AG10803 (cell line): ENCODE results near the gene CDC42BPB.

Source experiments
- DNase-seq: peaks from one replicate; pipeline ENCODE4 v3.0.0; 2010; ENCODE audit warnings: low read depth
- H3K4me3 ChIP-seq: 2 replicates; pipeline ENCODE4 v1.5.1; 2011; ENCODE audit warnings: mild to moderate bottlenecking, low read length, control low read depth
- TF ChIP-seq, protein P1 (sequence below): conservative IDR thresholded peaks from 2 replicates; pipeline ENCODE4 v1.5.1; 2011; ENCODE audit warnings: mild to moderate bottlenecking, low read length, control low read depth, inconsistent platforms

The CDC42BPB gene

DNA sequence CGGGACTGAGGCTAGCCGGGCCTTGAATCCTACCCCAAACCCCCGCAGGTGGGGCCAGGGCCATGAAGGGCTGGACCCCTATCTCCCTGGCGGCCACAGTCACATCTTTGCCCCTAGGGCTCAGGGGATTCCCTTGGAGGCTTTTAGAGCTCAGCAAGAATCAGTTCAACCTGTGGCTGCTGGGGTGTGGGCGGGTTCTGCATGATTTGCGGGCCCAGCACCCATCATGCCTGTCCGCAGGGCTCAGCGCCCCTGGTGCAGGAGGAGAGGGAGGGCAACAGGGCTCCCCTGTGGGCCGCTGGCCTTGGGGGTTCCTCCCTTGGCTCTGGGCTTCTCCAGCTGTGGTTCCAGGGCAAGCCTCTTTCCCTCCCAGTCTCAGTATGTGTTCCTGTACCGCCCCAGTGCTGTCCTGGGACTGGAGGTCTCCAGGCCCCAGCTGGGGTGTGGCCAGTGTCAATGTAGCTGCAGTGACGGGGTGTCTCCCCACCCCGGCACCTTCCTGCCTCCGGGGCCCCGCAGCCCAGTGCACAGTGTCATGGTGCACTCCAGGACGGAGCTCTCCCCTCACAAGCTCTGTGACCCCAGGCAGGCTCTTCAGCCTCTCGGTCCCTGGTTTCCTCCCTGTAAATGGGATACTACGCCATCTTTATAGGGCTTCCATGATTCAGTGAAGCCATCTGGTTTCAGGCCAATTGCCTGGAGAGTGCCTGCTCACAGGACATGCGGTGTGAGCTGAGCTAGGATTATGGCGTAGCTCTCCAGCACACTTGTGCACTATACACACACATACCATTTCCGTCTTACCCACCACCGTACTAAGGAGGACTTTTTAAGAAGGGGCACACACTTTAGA lies 16.8 kb upstream of the CDC42BPB start:
- no peak for DNase-seq
- H3K4me3 ChIP-seq: no peak overlapping the region
- TF ChIP-seq, protein P1, sequence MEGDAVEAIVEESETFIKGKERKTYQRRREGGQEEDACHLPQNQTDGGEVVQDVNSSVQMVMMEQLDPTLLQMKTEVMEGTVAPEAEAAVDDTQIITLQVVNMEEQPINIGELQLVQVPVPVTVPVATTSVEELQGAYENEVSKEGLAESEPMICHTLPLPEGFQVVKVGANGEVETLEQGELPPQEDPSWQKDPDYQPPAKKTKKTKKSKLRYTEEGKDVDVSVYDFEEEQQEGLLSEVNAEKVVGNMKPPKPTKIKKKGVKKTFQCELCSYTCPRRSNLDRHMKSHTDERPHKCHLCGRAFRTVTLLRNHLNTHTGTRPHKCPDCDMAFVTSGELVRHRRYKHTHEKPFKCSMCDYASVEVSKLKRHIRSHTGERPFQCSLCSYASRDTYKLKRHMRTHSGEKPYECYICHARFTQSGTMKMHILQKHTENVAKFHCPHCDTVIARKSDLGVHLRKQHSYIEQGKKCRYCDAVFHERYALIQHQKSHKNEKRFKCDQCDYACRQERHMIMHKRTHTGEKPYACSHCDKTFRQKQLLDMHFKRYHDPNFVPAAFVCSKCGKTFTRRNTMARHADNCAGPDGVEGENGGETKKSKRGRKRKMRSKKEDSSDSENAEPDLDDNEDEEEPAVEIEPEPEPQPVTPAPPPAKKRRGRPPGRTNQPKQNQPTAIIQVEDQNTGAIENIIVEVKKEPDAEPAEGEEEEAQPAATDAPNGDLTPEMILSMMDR: no peak

DNA sequence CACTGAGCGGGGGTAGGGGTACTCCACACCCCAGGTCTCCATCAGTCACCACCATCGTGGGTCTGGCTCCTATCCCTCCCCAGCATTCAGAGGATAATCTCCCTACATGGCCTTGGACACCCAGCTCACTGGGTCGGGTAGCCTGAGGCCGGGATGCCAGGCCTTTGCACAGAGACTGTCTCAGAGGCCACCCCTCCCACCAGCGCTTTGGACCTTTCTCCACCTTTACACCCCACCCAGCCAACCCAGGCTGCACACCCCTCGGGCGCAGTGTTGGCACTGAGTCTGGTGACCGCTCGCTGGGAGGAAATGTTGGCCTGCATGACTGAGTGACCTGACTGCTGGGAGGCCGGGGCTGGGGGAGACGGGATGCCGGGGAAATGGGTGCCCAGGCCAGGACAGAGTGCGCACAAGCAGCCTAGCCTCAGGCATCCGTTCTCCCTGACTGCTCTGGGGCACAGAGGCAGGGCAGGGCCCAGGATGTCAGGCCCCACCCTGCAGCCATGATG lies 16.1 kb upstream of the CDC42BPB start:
- no peak overlapping the region for H3K4me3 ChIP-seq
- no peak for DNase-seq
- TF ChIP-seq, protein P1: no peak

DNA sequence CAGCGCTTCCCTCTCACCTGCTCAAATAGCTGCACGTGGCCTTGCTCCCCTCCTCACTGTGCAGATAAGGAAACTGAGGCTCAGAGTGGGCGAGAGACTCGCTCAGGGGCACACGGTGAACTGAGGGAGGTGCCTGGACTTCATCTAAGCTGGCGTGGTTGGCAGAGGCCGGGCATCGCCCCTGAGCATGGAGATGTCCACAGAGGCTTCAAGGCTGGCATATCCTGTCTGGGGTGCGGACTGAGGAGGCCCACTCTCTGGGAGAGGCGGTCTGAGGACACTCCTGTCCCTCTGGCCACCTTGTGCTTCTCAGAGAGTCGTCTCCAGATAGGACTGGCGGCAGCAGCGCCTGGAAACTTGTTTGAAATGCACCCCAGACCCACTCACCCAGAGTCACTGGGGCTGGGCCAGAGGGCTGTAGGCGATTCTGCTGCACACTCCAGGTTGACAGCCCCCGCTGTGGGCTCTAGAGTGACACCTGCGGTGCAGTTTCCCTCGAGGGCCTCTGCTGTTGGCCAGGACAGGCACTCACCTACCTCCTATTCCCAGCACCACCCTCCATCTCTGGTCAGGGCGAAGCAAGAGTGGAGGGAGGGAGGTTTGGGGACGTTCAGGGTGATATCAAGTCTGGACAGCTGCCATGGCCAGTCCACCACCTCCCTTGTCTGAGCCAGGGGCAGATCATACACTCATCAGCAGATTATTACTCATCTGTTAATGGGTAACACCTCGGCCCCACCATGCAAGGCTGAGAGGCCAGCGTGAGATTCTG lies 15.4 kb upstream of the CDC42BPB start:
- no peak overlapping the region for H3K4me3 ChIP-seq
- DNase-seq: no peak
- TF ChIP-seq, protein P1: no peak

DNA sequence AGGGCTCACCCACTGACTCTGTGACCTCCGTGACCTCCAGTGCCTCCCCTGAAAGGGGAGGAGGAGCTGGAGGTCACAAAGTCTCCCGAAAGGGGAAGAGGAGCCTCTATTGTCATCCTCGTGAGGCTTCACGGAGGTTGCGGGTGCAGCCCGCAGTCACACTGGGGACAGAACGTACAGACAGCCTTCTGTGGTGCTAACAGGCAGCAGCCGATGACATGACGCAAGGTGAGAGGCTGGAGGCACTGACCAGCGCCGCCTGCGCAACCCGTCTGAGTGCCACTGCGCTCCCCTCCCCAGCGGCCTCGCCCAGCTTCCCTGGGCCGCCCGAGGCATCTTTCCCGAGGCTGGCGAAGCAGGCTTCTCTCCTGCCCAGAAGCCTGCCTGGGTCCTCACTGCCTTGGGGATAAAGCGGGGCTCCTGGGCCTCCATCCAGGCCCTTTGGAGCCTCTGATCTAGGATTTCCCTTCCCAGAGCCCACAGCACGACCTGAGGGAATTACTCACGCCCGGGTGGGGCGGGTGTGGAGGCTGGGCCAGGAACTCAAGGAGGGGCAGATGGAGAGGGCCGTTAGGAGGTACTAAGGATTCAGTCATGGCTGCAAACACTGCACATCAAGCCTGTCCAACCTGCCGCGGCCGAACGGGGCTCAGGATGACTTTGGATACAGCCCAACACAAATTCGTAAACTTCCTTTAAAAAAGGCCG lies 14.3 kb upstream of the CDC42BPB start:
- no peak overlapping the region for H3K4me3 ChIP-seq
- no peak for DNase-seq

DNA sequence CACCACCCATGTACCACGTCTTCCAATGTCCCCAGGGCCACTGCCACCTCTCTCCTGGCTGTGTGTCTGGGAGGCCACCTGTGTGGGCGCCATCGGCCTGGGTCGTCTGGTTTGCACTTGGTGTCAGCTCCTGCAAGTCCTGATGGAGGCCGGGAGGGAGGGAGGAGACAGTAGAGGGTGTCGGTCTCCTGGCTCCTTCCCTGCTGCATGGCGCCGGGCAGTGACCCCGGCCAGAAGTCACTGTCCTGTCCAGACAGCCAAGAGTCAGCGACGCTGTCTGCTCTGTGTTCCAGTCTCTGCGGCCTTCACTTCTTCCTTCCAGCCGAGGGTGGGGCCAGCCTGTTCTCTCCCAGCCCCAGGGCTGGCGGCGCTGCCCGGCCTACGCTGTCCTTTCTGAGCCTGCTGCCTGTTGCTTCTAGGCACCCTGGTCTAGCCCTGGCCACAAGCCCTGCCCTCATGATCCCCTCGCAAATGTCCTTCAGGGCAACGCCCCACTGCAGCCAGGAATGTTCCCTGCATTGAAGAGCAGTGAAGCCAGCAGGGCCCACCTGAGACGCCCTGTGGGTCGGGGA lies 13.7 kb upstream of the CDC42BPB start:
- H3K4me3 ChIP-seq: no peak overlapping the region
- TF ChIP-seq, protein P1: no peak
- no peak for DNase-seq

More for the DNA sequence above, 14.3 kb upstream of the CDC42BPB start:
- TF ChIP-seq, protein P1: no peak

DNA sequence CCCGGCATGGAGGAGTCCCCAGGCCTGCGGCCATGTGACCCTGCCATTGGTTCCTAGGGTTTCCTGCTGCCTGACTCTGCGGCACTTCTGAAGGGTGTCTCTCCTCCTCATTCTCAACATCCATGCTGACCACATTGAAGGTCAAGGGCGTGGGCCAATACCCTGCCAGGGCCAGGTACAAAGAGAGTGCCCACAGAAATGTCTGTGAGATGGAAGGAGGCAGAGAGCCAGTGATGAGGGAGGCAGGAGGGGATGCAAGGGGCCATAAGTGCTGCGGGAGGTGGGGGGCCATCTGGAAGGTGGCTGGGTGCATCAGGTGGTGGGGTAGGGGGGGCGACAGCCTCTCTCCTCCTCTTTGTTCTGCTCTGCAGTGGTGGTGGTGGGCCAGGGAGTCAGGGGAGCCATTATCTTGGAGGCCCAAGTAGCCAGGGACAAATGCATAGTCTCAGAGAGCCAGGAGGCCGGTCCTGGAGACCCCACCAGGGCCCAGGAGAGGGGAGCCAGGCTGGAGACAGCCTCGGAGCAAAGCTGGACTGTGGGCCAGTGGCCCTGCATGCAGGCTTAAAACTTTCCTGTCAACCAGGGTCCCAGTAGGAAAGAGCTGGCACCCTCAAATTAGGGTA lies 13.0 kb upstream of the CDC42BPB start:
- no peak for DNase-seq
- no peak overlapping the region for H3K4me3 ChIP-seq
- TF ChIP-seq, protein P1: no peak
